NOMO-1 treated with DMSO at 0.1 percent for 48 hours (cell line): ENCODE measurements around the gene ANO3.

Experiments
- DNase-seq: peaks from one replicate; lab custom pipeline; 2025; ENCODE audit not compliant: unreplicated experiment; lab: John Stamatoyannopoulos, UW

The ANO3 gene

DNA sequence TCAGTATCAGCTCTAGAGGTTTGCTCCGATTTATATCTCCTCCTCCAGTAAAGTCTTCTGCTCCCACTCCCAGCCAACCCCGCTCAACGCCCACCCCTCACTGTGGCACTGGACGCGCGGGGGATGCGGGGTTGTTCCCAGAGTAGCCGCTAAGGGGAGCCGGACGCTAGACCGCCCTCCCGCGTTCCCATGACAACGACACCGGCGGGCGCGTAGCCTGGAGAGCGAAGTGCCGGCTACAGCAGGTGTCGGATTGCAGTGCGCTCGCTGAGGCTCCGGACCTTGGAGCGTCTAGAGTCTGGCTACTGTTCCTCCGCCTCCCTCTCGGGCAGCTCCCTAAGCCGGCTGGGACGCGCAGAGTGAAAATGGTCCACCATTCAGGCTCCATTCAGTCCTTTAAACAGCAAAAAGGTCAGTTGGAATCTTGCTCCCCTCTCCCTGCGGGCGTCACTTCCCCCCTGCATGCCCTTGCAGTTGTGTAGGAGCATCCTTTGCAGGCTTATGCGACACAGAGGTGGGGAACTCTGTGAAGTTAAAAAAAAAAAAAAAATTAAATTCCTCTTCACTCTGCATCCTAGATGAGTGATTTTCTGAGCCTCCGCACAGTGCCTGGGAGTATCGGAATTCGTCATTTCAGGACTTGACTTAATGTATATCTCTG lies at the start of gene ANO3:
ANO3 (plus strand) TSS at position 220 of the 661 bp plus-strand sequence; CDS start at position 366, 146 bp downstream.
- peak; percentile 69 for DNase-seq

GRCh38 chr11:26283852-26284408 lies 48.0 kb upstream of the ANO3 start:
- DNase-seq: no peak

- no peak for DNase-seq
Measured at GRCh38 chr11:26285608-26286007, 46.3 kb upstream of the ANO3 start.

- DNase-seq: peak; percentile 11
Measured at GRCh38 chr11:26286472-26287066, 45.4 kb upstream of the ANO3 start.

GRCh38 chr11:26287067-26287518 lies 44.8 kb upstream of the ANO3 start:
- no peak for DNase-seq

DNA sequence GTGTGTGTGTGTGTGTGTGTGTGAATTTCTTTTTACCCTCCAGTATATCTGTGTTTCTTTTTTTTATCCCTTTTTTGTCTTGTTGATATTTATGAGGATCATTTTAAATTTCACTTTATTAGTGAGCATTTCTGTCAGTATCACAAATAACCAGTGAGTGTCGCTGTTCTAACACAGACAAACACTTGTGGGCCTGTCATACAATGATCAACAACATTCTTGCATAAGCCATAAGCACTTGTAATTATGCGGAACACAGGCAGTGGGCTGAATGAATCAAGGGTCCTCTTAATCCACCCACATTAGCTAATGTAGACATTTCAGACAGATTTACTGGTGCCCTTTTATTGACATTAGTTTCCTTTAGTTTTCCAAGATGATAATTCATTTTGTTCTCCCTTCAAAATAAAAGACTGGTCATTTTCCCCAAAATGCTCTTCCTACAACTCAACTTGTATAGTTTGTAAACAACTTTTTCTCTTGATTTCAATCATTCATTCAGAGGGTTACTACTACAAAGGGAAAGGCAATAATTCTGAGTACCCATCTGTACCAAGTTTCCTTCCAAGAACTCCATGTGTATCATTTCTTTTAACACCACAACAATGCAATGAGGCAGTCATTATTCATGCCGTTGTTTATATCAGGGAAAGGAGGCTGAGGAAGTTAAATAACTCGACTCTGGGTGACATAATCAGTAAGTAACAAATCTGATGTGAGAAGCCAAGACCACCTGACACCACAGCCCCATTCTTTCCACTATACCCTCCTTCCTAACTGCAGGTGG lies 34.5 kb upstream of the ANO3 start:
- DNase-seq: peak; percentile 81

GRCh38 chr11:26316372-26316771 lies 15.6 kb upstream of the ANO3 start:
- DNase-seq: peak; percentile 90

- DNase-seq: peak; percentile 14
Measured at GRCh38 chr11:26319906-26320305, 12.0 kb upstream of the ANO3 start.

DNA sequence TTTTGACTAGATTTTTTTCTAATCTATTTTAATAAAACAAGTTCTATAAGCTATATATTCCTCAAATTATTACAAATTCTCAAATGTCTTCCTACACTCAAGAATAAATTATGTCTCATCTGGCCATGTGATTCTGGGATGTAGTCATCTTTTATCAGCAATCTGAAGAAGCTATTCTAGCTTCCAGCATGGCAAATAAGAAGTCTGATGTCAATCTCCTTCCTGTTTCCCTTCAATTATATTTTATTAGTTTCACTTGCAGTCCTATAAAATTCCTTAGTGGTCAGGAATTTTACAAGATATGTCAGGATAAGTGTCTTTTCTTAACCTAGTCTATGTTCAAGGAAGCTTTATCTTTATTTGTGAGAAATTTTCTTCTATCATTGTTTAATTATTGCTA lies 10.4 kb upstream of the ANO3 start:
- no peak for DNase-seq

DNA sequence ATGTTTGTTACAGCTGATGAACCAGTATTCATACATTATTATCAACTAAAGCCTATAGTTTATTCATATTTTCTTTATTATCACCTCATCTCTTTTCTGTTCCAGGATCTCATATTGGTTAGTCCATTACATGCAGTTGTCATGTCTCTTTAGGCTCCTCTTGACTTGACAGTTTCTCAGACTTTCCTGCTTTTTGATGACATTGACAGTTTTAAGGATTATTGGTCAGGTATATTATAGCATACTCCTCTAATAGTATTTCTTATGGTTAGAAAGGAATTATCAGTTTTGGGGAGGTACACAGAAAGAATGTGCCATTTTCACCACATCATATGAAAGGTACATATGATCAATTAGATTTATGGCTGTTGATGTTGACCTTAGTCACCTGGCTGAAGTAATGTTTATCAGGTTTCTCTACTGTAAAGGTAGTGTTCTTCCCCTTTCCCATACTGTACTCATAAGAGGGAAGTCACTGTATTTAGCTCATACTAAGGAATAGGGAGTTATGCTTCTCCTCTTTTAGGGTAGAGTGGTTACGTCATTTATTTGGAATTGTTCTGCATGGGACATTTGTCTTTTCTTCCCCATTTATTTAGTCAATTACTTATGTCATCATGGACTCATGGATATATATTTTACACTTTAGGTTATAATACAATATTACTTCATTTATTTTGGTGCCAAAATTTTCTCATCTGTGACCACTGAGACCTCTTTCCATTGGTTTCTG lies 9.4 kb upstream of the ANO3 start:
- no peak for DNase-seq

GRCh38 chr11:26323837-26324236 lies 8.1 kb upstream of the ANO3 start:
- DNase-seq: no peak

DNA sequence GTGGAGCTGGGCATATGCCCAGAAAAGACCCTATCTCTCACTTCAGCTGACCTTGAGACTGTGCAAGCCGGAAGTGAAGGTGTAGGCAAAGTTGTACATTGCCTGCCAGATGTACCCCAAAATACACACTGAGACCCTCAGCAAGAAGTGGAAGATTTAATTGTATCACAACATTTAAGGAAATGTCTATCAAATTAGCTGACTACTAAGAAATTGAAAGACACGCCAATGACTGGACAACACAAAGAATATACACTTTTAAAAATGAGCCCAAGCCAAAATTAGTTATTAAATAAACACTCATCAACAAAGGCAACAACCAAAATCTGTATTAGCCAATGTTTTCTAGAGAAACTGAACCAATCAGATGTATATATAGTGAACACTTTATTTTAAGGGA lies 7.7 kb upstream of the ANO3 start:
- DNase-seq: no peak

DNA sequence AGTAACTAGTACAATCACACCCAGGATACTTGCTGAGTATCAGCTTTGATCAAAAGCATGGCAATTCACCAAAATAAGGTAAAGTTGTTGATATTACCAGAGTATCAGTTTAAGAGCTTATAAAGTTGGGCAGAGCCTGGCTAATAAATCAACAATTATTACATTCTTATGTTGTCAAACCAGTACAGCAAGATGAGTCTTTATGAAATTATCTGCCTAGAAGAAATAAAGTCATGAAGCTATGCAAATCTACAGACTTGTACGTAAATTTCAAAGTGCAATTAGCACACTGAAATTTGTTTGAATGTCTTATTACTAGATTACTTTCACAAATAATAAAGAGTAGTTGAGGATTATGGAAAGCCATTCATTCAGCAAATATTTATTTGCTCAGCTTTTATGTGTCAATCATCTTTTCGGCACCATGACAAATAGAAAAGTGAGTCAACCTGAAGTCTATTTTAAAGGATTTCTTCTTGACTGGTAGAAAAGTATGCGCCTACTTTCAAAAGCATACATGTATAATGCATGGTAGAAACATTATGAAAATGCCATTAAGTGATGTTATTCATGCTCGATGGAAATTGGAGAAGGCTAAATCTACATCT lies 5.0 kb upstream of the ANO3 start:
- no peak for DNase-seq

DNA sequence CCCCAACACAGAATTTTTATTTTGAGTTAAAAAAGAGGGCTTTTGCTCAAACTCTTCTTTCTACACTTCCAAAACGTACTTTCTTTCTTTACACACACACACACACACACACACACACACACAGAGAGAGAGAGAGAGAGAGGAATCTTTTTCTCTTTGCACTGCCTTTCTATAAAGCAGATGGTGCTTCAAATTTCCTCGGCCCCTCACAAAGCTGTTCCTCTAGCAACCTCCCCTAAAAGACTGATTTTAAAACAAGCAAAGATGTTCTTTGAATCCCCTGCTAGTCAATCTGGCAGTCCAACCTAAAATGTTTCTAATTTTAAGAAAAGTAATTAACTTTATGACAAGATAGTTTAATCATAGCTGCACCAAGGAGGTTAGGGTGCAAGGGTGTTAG lies 2.7 kb upstream of the ANO3 start:
- no peak for DNase-seq

GRCh38 chr11:26330262-26330661 lies 1.7 kb upstream of the ANO3 start:
- no peak for DNase-seq

DNA sequence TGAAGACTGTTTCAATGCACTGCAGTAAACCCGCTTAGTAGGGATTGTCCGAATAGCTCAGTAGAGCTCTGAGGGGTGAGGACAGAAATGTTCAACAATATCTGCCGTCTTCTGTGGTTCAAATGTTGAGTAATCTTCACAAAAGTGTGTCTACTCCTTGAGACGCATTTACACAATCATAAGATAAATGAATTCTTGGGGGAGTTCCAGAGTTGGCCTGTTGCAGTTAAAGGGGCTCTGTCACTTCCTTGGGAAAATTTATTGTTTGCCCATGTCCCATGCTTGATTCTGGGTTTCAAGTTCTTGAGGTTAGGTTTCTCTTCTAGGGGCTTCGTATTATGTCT lies 614 bp downstream of the ANO3 start:
- peak; percentile 25 for DNase-seq

DNA sequence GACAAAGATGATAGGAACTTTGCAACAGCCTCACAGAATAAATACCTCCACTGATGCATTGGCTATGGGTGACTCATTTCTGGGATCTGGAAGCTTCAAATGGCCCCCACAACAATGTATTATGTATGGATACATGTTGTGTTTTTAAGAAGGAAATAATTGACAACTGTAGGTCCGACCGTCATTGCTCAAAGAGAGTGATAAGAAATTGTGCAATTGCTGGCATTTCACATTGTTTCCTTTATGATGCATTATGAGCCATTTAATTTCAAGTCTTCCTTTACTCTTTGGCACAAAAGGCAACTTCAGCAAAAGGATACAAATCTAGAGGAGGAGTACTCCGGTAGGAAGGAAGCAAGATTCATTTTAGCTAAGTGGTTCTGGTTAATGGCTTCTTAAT lies 2.0 kb downstream of the ANO3 start:
- DNase-seq: peak; percentile 16

- no peak for DNase-seq
Measured at GRCh38 chr11:26335903-26336302, 4.0 kb downstream of the ANO3 start.

DNA sequence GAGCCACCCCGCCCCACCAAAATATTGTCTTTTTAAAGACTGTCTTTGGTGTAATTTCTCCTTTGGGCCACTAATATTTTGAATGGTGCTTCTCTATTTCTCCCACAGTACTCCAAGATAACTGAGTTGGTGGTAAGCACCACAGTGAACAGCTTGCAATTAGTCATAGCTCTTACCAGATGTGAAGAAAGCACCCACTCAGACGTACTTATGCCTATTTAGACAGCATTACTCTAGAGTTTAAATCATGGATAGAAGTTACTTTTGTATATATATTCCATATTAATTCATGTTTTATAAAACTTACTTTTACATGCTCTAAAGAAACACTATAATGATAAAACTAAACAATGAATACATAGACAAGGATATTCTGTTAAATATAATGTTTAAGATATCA lies 12.7 kb downstream of the ANO3 start:
- no peak for DNase-seq

DNA sequence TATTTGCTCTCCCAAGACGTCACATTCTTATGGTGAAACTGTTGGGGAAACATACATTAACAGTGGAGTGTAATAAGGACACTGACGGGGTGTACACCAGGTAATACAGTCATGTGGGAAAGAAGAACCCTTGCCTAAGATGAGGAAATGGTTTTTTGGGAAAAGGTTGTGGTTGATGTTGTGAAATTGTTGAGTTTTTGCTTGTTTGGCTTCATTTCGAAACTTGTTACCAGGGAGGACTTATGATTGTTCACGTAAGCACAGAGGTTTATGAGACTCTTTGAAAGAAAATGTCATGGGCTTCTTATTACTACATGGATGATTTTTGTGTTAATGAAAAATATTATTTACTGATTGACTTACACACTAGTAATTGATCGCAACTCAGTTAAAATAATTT lies 16.8 kb downstream of the ANO3 start:
- DNase-seq: peak; percentile 29

- no peak for DNase-seq
Measured at GRCh38 chr11:26350002-26350401, 18.1 kb downstream of the ANO3 start.
